Astrocyte (in vitro differentiated cells and primary cell): ENCODE results near the gene INAVA. TPM values are rescaled to one million over a fixed set of nuclear protein-coding genes. Genes with fewer than 3 reads are reported as not detected.
A peak's percentile ranks its signal among the peaks of the same experiment; 100 is the strongest.

Experiments
- DNase-seq: peaks from one replicate; pipeline ENCODE4 v3.0.0-alpha.2; 2010; ENCODE audit warnings: low read depth
- FAIRE-seq: peaks from 2 replicates; lab custom pipeline; 2011; peaks lifted over from hg19 to GRCh38; lab: Jason Lieb, UNC
- H2AFZ ChIP-seq: 2 replicates; pipeline ENCODE4 v1.6.0; 2012; ENCODE audit warnings: low read depth, low read length, inconsistent platforms
- H3K27ac ChIP-seq: 2 replicates; pipeline ENCODE4 v1.5.1; 2011; ENCODE audit warnings: low read depth, low read length, inconsistent platforms
- H3K27me3 ChIP-seq: 2 replicates; pipeline ENCODE4 v1.6.0; 2011; ENCODE audit warnings: low read length, inconsistent platforms; ENCODE audit not compliant: insufficient read depth
- H3K36me3 ChIP-seq: 2 replicates; pipeline ENCODE4 v1.5.1; 2011; ENCODE audit warnings: low read length, inconsistent platforms; ENCODE audit not compliant: insufficient read depth
- H3K4me1 ChIP-seq: 2 replicates; pipeline ENCODE4 v1.5.1; 2011; ENCODE audit warnings: low read length, inconsistent platforms; ENCODE audit not compliant: insufficient read depth
- H3K4me2 ChIP-seq: 2 replicates; pipeline ENCODE4 v1.6.0; 2012; ENCODE audit warnings: low read length, inconsistent platforms
- H3K4me3 ChIP-seq: 2 replicates; pipeline ENCODE4 v1.5.1; 2011; ENCODE audit warnings: low read depth, mild to moderate bottlenecking, low read length, inconsistent platforms; ENCODE audit not compliant: insufficient read depth
- H3K79me2 ChIP-seq: 2 replicates; pipeline ENCODE4 v1.6.0; 2012; ENCODE audit warnings: mild to moderate bottlenecking, low read length, inconsistent platforms; ENCODE audit not compliant: insufficient read depth
- H3K9ac ChIP-seq: 2 replicates; pipeline ENCODE4 v1.6.0; 2012; ENCODE audit warnings: mild to moderate bottlenecking, low read length, inconsistent platforms
- H3K9me3 ChIP-seq: 2 replicates; pipeline ENCODE4 v1.5.1; 2012; ENCODE audit warnings: low read depth, mild to moderate bottlenecking, low read length, inconsistent platforms; ENCODE audit not compliant: insufficient read depth
- H4K20me1 ChIP-seq: 2 replicates; pipeline ENCODE4 v1.6.0; 2012; ENCODE audit warnings: low read length, inconsistent platforms; ENCODE audit not compliant: insufficient read depth
- H3K27ac Mint-ChIP-seq: one replicate; pipeline ENCODE4 v1.8.0; 2021; ENCODE audit warnings: mild to moderate bottlenecking, mixed read lengths; ENCODE audit not compliant: unreplicated experiment
- H3K27me3 Mint-ChIP-seq: one replicate; pipeline ENCODE4 v1.8.0; 2021; ENCODE audit warnings: low read depth, mixed read lengths; ENCODE audit not compliant: unreplicated experiment
- H3K36me3 Mint-ChIP-seq: one replicate; pipeline ENCODE4 v1.8.0; 2021; ENCODE audit warnings: low read depth, mixed read lengths; ENCODE audit not compliant: unreplicated experiment
- H3K4me1 Mint-ChIP-seq: one replicate; pipeline ENCODE4 v1.8.0; 2021; ENCODE audit warnings: low read depth, mixed read lengths; ENCODE audit not compliant: unreplicated experiment
- H3K4me3 Mint-ChIP-seq: one replicate; pipeline ENCODE4 v1.8.0; 2021; ENCODE audit warnings: mild to moderate bottlenecking, moderate library complexity, mixed read lengths; ENCODE audit not compliant: unreplicated experiment
- H3K9me3 Mint-ChIP-seq: one replicate; pipeline ENCODE4 v1.8.0; 2021; ENCODE audit warnings: mild to moderate bottlenecking, mixed read lengths; ENCODE audit not compliant: unreplicated experiment
- EZH2 ChIP-seq: IDR thresholded peaks from 2 replicates; pipeline ENCODE4 v1.6.1; 2012; ENCODE audit warnings: mild to moderate bottlenecking, low read length, inconsistent platforms; ENCODE audit not compliant: insufficient read depth
- total RNA-seq: library from RNA; stranded (reverse); gene quantifications from 2 replicates; pipeline ENCODE4 v1.2.1, GENCODE V29; 2021
- TF ChIP-seq, protein P1 (sequence below): IDR thresholded peaks from 2 replicates; pipeline ENCODE4 v1.5.1; 2011; ENCODE audit warnings: low read depth, mild to moderate bottlenecking, inconsistent platforms, low read length, moderate library complexity; ENCODE audit not compliant: insufficient read depth

Gene INAVA
- total RNA-seq, 1 donor from 2014 or later = 10.3 TPM

DNA sequence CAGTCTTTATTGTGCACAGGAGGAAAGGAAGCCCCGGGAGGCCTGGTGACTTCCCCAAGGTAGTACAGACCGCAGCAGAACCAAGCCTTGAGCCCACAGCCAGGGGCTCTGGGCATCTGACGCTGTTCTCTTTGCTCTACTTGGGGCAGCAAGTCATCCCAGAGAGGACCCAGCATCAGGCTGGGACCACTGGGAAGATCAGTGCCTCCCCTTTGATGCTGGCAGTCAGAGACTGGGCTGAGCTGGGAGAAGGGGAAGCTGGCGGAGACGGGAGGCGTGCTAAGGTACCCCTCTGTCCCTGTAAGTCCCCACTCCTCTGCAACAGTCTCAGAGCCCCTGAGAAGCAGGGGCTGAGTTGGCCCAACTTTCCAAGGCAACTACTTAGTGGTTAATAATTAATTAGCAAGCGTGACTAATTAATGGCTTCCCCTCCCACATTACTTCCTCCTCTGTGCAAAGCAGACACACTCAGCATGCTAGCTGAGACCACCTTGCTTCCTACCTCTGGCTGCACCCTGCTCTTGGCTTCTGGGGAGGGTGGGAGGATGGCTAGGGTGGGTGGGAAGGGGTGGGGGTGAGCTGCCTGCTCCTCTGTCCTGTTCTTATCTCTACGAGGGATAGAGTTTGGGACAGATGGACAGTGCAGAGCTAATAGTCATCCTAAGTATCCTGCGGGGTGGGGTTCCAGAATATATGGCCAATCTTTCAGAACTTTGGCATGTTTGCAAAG lies 1.3 kb downstream of the INAVA start:
- Histone ChIP-seq H3K9ac (no peak overlapping the region), H4K20me1 (no peaks in the 10 kb centered on the region), H3K4me1 (peaks cover 22% of the 10 kb centered on the region), H3K9me3 (no peaks in the 10 kb centered on the region), H3K79me2 (no peaks in the 10 kb centered on the region), H3K4me3 (no peak overlapping the region), H3K27me3 (peaks cover 7% of the 10 kb centered on the region), H3K36me3 (no peaks in the 10 kb centered on the region), H2AFZ (no peak overlapping the region), H3K27ac (no peak overlapping the region), H3K4me2 (peak overlapping the region; percentile 60)
- Mint-ChIP-seq H3K36me3 (peaks cover 4% of the 10 kb centered on the region), H3K4me3 (no peak overlapping the region), H3K9me3 (peaks cover 4% of the 10 kb centered on the region), H3K27ac (peak overlapping the region; percentile 95), H3K27me3 (no peaks in the 10 kb centered on the region), H3K4me1 (peaks cover 41% of the 10 kb centered on the region)
- FAIRE-seq = no peak
- DNase-seq = no peak
- no peak for TF ChIP-seq EZH2
- TF ChIP-seq, protein P1, sequence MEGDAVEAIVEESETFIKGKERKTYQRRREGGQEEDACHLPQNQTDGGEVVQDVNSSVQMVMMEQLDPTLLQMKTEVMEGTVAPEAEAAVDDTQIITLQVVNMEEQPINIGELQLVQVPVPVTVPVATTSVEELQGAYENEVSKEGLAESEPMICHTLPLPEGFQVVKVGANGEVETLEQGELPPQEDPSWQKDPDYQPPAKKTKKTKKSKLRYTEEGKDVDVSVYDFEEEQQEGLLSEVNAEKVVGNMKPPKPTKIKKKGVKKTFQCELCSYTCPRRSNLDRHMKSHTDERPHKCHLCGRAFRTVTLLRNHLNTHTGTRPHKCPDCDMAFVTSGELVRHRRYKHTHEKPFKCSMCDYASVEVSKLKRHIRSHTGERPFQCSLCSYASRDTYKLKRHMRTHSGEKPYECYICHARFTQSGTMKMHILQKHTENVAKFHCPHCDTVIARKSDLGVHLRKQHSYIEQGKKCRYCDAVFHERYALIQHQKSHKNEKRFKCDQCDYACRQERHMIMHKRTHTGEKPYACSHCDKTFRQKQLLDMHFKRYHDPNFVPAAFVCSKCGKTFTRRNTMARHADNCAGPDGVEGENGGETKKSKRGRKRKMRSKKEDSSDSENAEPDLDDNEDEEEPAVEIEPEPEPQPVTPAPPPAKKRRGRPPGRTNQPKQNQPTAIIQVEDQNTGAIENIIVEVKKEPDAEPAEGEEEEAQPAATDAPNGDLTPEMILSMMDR = no peak

DNA sequence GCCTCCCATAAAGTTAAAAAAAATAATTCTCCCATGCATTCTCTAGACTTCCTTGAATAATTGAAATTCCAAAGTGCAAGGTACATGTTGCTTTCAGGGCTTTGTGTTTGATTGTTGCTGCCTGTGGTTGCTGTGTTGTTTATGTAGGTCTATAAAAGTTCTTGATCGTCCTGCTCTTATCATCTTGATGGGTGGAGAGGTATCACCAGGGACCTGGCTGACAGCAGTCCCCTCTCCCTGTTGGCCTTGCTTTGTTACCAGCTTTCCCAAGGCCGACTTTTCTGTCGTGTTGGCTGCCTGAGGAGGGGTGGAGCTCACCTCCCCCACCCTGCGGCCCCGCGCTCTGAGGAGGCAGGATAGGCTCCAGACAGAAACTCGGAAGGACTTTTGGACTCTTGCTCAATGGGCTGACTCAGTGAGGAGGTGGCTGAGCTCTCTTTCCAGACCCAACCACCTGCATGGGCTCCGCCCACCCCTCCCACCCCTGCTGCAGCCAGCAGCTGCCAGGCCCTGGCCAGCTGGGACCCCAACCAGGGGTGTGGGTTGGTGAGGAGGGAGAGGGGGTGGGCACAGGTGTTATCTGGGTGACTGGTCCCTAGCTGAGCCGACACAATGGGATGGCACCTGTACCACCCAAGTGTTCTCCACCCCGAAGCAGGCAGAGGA lies 2.0 kb downstream of the INAVA start:
- peak overlapping the region; percentile 7 for H3K27ac ChIP-seq
- no peak overlapping the region for H3K4me3 Mint-ChIP-seq
- no peak for TF ChIP-seq EZH2
- TF ChIP-seq, protein P1 = no peak
- peaks cover 4% of the 10 kb centered on the region for H3K27me3 ChIP-seq
- H3K4me3 ChIP-seq = no peak overlapping the region
- peak overlapping the region; percentile 60 for H3K4me2 ChIP-seq
- no peak overlapping the region for H3K9ac ChIP-seq
- peaks cover 16% of the 10 kb centered on the region for H3K4me1 ChIP-seq
- peaks cover 7% of the 10 kb centered on the region for H3K36me3 Mint-ChIP-seq
- no peaks in the 10 kb centered on the region for H3K9me3 ChIP-seq
- H4K20me1 ChIP-seq = no peaks in the 10 kb centered on the region
- peaks cover 41% of the 10 kb centered on the region for H3K4me1 Mint-ChIP-seq
- H3K79me2 ChIP-seq = no peaks in the 10 kb centered on the region
- H2AFZ ChIP-seq = no peak overlapping the region
- FAIRE-seq (no peak), DNase-seq (peak; percentile 51)
- H3K27me3 Mint-ChIP-seq = no peaks in the 10 kb centered on the region
- peak overlapping the region; percentile 95 for H3K27ac Mint-ChIP-seq
- H3K36me3 ChIP-seq = no peaks in the 10 kb centered on the region
- peaks cover 4% of the 10 kb centered on the region for H3K9me3 Mint-ChIP-seq
